GM23338 (cell line): ENCODE data around the gene FAM50A. TPM values are rescaled to one million over a fixed set of nuclear protein-coding genes. Genes with fewer than 3 reads are reported as not detected.

ENCODE experiments used
- CREB1 ChIP-seq: fragments of 250-450 bp; sonication (Bioruptor Pico); IDR thresholded peaks from 2 replicates; pipeline ENCODE4 v1.5.0; 2020; ENCODE audit warnings: low read depth, mild to moderate bottlenecking, moderate library complexity
- CTCF ChIP-seq, 2 experiments: fragments of 200-600 bp in 1 of 2; sonication (generic) in 1 of 2; conservative IDR thresholded peaks; 2 replicates each; pipeline versions ENCODE4 v1.5.1 to v1.6.1; 2016 to 2017; ENCODE audit warnings: antibody characterized with exemption in 2 of 2, low read depth in 2 of 2, mild to moderate bottlenecking in 2 of 2, moderate library complexity in 1 of 2
- ETS1 ChIP-seq: IDR thresholded peaks from 2 replicates; pipeline ENCODE4 v1.6.1; 2016; ENCODE audit warnings: antibody characterized with exemption
- JUNB ChIP-seq: IDR thresholded peaks from one replicate; pipeline ENCODE4 v1.6.1; 2016; ENCODE audit warnings: antibody characterized with exemption; ENCODE audit not compliant: unreplicated experiment
- POLR2AphosphoS5 ChIP-seq: IDR thresholded peaks from 2 replicates; pipeline ENCODE4 v1.6.1; 2016; ENCODE audit warnings: antibody characterized with exemption, low read depth
- ZNF462 ChIP-seq: fragments of 250-450 bp; sonication (Bioruptor Pico); IDR thresholded peaks from 2 replicates; pipeline ENCODE4 v1.5.0; 2020; ENCODE audit warnings: mild to moderate bottlenecking, moderate library complexity
- polyA plus RNA-seq: library from polyadenylated mRNA; unstranded; fragments of >200 nt; fragmentation: Nextera tagmentation; extraction: Ambion mirVana; gene quantifications from 2 replicates; pipeline ENCODE4 v1.2.1, GENCODE V29; 2016
- total RNA-seq: library from RNA; depleted of rRNA; stranded (reverse); fragments of >200 nt; shearing (Covaris generic); gene quantifications from 2 replicates; pipeline ENCODE4 v1.2.3, GENCODE V29; 2014

FAM50A gene
- total and polyA plus RNA-seq, 2 experiments from 2014 or later = 23.9 to 77.6 TPM

GRCh38 chrX:154401918-154402621, 41.9 kb upstream of the FAM50A start (continued):
- TF ChIP-seq ZNF462 = no peak
- TF ChIP-seq CREB1 (CRISPR knock-in tag) = no peak
- no peak for TF ChIP-seq POLR2AphosphoS5
- no peak for TF ChIP-seq CTCF (conservative IDR thresholded peaks at IDR 0.05; ENCODE audit: low read depth in 2 of 2)
- no peak for TF ChIP-seq ETS1
- TF ChIP-seq JUNB = no peak
